Breast epithelium (tissue), 4 donors: ENCODE results near the gene SH2D6. TPM values are rescaled to one million over a fixed set of nuclear protein-coding genes. Genes with fewer than 3 reads are reported as not detected.

Source experiments
- DNase-seq, 2 donors: peaks; one replicate each; pipeline ENCODE4 v3.0.0-alpha.2; 2019; ENCODE audit warnings: low spot score in 2 of 2
- H3K27ac ChIP-seq, 2 donors: fragments of 200-600 bp; sonication (generic) in 1 of 2; one replicate each; pipeline ENCODE4 v1.5.1; 2016 to 2019; ENCODE audit warnings: mild to moderate bottlenecking in 1 of 2
- H3K27me3 ChIP-seq, 2 donors: fragments of 200-600 bp; sonication (generic) in 1 of 2; one replicate each; pipeline versions ENCODE4 v1.5.1 to v1.6.0; 2017 to 2019; ENCODE audit warnings: control low read depth in 1 of 2, mild to moderate bottlenecking in 1 of 2
- H3K36me3 ChIP-seq: fragments of 200-600 bp; one replicate; pipeline ENCODE4 v1.5.1; 2019
- H3K4me1 ChIP-seq, 2 donors: fragments of 200-600 bp; sonication (generic); one replicate each; pipeline ENCODE4 v1.5.1; 2016 to 2019; ENCODE audit warnings: control low read depth in 1 of 2
- H3K4me3 ChIP-seq, 3 donors: fragments of 200-600 bp; sonication (generic); 1 replicate in 2 of 3; 2 replicates in 1 of 3; pipeline ENCODE4 v1.5.1; 2016 to 2019; ENCODE audit warnings: mild to moderate bottlenecking in 3 of 3, moderate library complexity in 2 of 3
- H3K9me3 ChIP-seq, 2 donors: fragments of 200-600 bp; sonication (generic) in 1 of 2; one replicate each; pipeline ENCODE4 v1.5.1; 2016 to 2019; ENCODE audit warnings: control low read depth in 1 of 2
- POLR2A ChIP-seq: fragments of 450-650 bp; IDR thresholded peaks from one replicate; pipeline ENCODE4 v1.6.1; 2016; ENCODE audit warnings: antibody characterized with exemption, mild to moderate bottlenecking, moderate library complexity
- POLR2AphosphoS5 ChIP-seq, 3 donors: sonication (generic); formaldehyde crosslinking; IDR thresholded peaks; one replicate each; pipeline ENCODE4 v1.6.1; 2017; ENCODE audit warnings: antibody characterized with exemption in 3 of 3
- intact Hi-C: fragments of 100-400 bp; cut with DNase I; formaldehyde crosslinking; loops from one replicate; pipeline ENCODE4 v1.15.1; 2023; ENCODE audit warnings: low total_unique reads
- total RNA-seq, 3 donors: library from RNA; depleted of rRNA; stranded (reverse); fragments of >200 nt; gene quantifications; one replicate each; pipeline ENCODE4 v1.1.0, GENCODE V29; 2016
- TF ChIP-seq, protein P1 (sequence below), 3 donors: fragments of 450-650 bp; IDR thresholded peaks; one replicate each; pipeline ENCODE4 v1.5.1; 2016 to 2017; ENCODE audit warnings: antibody characterized with exemption in 3 of 3, mild to moderate bottlenecking in 3 of 3, moderate library complexity in 3 of 3

Gene SH2D6
- total RNA-seq, 3 donors from 2014 or later, result not detected

DNA sequence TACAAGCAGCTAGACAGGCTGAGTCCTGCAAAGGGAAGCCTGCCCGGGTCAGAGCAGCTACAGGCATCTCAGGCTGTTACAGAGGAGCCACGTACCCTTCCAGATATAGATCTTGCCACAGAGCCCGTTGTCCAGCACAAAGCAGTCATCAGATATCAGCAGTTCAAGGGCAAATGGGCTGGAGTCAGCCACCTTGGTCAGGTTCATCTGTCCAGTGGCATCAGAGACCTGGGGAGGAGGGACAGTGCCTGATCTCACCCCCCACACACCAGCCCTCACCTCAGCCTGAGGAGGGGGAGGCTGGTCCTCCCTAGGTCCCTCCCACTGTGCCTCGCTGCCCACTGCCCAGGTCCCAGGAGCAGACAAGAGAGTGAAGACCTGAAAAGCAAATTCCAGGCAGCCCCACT is 20.6 kb upstream of the SH2D6 start:
- Histone ChIP-seq H3K27me3 (no peaks in the 10 kb centered on the region), H3K36me3 (no peaks in the 10 kb centered on the region), H3K9me3 (no peaks in the 10 kb centered on the region), H3K4me1 (peaks cover 0 to 16% of the 10 kb centered on the region in 2 donors), H3K27ac (peak overlapping the region; percentile 86 to 88), H3K4me3 (no peak overlapping the region)
- peak in 1 of 2 donors; percentile 49 for DNase-seq
- TF ChIP-seq POLR2A, result no peak
- no peak for TF ChIP-seq POLR2AphosphoS5 (IDR thresholded peaks at IDR 0.05)
- TF ChIP-seq, protein P1, sequence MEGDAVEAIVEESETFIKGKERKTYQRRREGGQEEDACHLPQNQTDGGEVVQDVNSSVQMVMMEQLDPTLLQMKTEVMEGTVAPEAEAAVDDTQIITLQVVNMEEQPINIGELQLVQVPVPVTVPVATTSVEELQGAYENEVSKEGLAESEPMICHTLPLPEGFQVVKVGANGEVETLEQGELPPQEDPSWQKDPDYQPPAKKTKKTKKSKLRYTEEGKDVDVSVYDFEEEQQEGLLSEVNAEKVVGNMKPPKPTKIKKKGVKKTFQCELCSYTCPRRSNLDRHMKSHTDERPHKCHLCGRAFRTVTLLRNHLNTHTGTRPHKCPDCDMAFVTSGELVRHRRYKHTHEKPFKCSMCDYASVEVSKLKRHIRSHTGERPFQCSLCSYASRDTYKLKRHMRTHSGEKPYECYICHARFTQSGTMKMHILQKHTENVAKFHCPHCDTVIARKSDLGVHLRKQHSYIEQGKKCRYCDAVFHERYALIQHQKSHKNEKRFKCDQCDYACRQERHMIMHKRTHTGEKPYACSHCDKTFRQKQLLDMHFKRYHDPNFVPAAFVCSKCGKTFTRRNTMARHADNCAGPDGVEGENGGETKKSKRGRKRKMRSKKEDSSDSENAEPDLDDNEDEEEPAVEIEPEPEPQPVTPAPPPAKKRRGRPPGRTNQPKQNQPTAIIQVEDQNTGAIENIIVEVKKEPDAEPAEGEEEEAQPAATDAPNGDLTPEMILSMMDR (IDR thresholded peaks at IDR 0.05), result no peak
- intact Hi-C loops, result no loop called here

DNA sequence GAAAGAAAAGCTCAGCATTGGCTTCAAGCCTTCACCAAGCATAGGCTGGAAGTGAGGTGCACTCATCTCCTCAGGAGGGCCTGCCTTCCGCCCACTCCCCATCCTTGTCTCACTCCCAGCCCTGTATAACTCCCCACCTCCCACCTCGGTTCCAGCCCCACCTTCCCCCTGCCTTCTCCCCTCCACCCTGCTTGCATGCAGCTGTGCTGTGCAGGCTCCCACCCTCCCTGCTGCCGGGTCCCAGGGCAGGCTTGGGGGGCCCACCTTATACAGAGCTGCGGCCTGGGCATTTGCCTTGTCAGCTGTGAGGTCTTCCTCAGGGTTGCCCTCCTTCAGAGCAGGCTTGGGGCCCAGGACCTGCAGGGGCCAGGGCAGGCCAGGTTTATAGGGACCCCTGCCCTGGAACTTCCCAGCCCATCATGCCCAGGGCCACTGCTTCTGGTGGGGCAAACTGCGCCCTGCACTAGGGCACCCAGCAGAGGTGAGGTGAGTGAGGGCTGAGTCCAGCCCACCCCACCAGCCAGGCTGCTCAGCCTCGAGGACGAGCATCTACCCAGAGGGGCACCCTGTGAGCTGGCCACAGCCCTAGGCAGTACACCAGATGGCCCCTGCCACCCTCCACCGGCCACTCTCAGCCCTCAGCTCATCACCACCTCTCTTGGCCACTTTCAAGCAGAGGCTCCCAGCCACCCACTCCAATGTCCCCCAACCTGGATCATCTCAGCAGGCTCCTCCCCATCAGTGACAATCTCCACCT is 19.9 kb upstream of the SH2D6 start:
- TF ChIP-seq, protein P1 (IDR thresholded peaks at IDR 0.05), result no peak
- no peak for TF ChIP-seq POLR2AphosphoS5 (IDR thresholded peaks at IDR 0.05)
- TF ChIP-seq POLR2A, result no peak
- peak in 1 of 2 donors; percentile 45 for DNase-seq
- Histone ChIP-seq H3K36me3 (no peaks in the 10 kb centered on the region), H3K4me1 (peaks cover 0 to 16% of the 10 kb centered on the region in 2 donors), H3K27me3 (no peaks in the 10 kb centered on the region), H3K27ac (peak overlapping the region; percentile 86 to 88), H3K9me3 (no peaks in the 10 kb centered on the region), H3K4me3 (no peak overlapping the region)
- intact Hi-C loops, result no loop called here

DNA sequence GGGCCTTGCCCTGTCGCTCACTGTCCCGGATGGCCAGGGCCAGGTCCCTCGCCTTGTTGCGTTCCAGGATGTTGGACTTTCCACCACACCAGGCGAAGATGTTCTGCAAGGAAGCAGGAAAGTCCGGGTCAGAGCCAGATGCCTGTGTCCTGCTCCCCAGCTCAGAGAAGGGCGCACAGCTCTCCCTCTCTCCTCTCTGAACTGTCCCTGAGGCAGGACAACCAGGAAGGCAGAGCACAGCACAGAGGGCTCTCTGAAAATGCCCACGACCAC is 19.4 kb upstream of the SH2D6 start:
- H3K36me3 ChIP-seq, result no peaks in the 10 kb centered on the region
- intact Hi-C loops, result no loop called here
- DNase-seq, result peak in 1 of 2 donors; percentile 38
- H3K4me3 ChIP-seq, result no peak overlapping the region
- TF ChIP-seq POLR2AphosphoS5 (IDR thresholded peaks at IDR 0.05) (no peak), POLR2A (no peak)
- TF ChIP-seq, protein P1 (IDR thresholded peaks at IDR 0.05), result no peak
- H3K4me1 ChIP-seq, result peaks cover 0 to 14% of the 10 kb centered on the region in 2 donors
- H3K27ac ChIP-seq, result peak overlapping the region; percentile 86 to 88
- H3K27me3 ChIP-seq, result no peaks in the 10 kb centered on the region
- no peaks in the 10 kb centered on the region for H3K9me3 ChIP-seq

DNA sequence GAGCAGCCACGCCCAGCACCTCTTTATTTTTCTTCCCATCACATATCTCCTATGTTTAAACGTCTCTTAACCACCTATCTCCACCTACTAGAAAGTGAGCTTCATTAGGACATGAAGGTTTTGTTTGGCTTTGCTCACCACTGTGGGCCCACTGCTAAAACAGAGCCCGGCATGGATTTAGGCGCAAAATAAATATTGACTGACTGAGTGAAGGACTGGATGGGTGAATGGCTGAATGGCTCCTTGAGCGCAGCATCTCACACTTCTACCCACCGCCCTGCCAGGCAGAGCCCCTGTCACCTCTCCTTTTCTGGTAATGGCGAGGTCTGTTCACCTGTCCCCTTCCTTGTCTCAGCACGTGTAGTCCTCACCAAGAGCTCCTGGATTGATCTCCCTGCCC is 18.5 kb upstream of the SH2D6 start:
- no peak overlapping the region for H3K4me3 ChIP-seq
- peak in 1 of 2 donors; percentile 30 for DNase-seq
- no peaks in the 10 kb centered on the region for H3K27me3 ChIP-seq
- H3K9me3 ChIP-seq, result no peaks in the 10 kb centered on the region
- intact Hi-C loops, result no loop called here
- no peak for TF ChIP-seq POLR2A
- TF ChIP-seq, protein P1 (IDR thresholded peaks at IDR 0.05), result no peak
- TF ChIP-seq POLR2AphosphoS5 (IDR thresholded peaks at IDR 0.05), result no peak
- no peaks in the 10 kb centered on the region for H3K36me3 ChIP-seq
- H3K27ac ChIP-seq, result no peak overlapping the region
- H3K4me1 ChIP-seq, result peaks cover 0 to 6% of the 10 kb centered on the region in 2 donors

DNA sequence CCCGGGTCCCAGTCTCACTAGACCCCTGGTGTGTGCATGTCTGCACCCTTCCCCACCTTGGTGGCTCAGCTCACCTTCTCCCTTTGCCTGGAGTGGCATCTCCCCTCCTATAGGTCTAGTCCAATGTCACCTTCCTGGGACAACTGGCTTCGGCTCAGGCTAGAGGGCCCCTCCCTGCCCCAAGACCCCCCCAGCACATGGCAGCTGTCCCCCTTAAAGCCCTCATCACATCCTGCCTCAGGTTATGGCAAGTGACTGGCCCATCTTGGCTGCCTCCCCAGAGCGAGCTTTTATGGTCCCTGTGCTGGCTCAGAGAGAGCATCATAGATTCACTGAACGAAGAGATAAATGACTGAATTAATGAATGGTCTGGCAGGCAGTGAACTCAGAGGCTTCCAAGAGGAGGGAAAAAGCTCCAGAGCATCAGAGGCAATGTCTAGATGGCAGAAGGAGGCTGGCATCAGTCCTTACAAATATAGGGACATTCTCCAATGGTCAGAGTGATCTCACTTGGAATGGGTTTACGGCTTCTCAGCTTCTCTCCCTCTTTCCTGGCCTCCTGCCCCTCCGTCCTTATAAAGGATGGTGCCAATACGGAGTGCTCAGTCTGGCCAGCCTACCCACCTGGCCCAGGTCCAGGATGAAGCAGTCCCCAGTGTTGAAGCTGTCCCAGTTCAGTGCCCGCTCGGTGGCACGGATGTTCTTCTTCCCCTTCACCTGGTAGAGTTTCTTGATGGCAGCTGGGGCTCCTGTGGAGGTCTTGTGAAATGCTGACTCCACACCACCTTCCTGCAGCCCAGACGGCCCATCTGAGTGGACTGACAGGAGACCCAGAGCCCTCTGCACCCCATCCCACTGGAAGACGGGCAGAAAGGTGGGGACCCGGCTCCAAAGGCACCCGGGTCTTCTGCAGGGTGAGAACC is 17.7 kb upstream of the SH2D6 start:
- Histone ChIP-seq H3K36me3 (no peaks in the 10 kb centered on the region), H3K27ac (peak overlapping the region in 1 of 2 donors; percentile 36), H3K9me3 (no peaks in the 10 kb centered on the region), H3K4me1 (peaks cover 0 to 6% of the 10 kb centered on the region in 2 donors), H3K27me3 (no peaks in the 10 kb centered on the region), H3K4me3 (no peak overlapping the region)
- DNase-seq, result no peak
- intact Hi-C loops, result no loop called here
- no peak for TF ChIP-seq POLR2AphosphoS5 (IDR thresholded peaks at IDR 0.05)
- TF ChIP-seq, protein P1 (IDR thresholded peaks at IDR 0.05), result no peak
- no peak for TF ChIP-seq POLR2A
